A673 (cell line): ENCODE measurements around the gene CBLN3. TPM values are rescaled to one million over a fixed set of nuclear protein-coding genes. Genes with fewer than 3 reads are reported as not detected.

ENCODE experiments used
- BruUV-seq: library from RNA; stranded (reverse); fragments of 400-500 nt; replicated peaks from 2 replicates; lab custom pipeline; 2021; lab: Mats Ljungman, UMichigan
- CTCF ChIA-PET: fragments of 300-600 bp; sonication (Branson Sonifier 250); formaldehyde crosslinking; loops from one replicate; lab custom pipeline; 2022; ENCODE audit warnings: antibody characterized with exemption; lab: Charles Lee
- POLR2A ChIA-PET: fragments of 300-600 bp; sonication (Branson Sonifier 250); formaldehyde crosslinking; loops from one replicate; lab custom pipeline; 2022; ENCODE audit warnings: antibody characterized with exemption; ENCODE audit not compliant: low non-redundant PET; lab: Charles Lee
- DNase-seq: peaks from one replicate; pipeline ENCODE4 v3.0.0-alpha.2; 2015; ENCODE audit warnings: low spot score
- H3K27ac ChIP-seq: fragments of 200-600 bp; sonication (generic); 2 replicates; pipeline ENCODE4 v1.5.1; 2016; ENCODE audit warnings: mixed run types, low read depth, mild to moderate bottlenecking, mixed read lengths, antibody characterized with exemption, low read length; ENCODE audit not compliant: poor library complexity, severe bottlenecking
- H3K27me3 ChIP-seq: fragments of 200-600 bp; sonication (generic); replicated peaks from 2 replicates; pipeline ENCODE4 v1.6.1; 2017; ENCODE audit warnings: mixed run types, low read depth, mild to moderate bottlenecking, mixed read lengths, antibody characterized with exemption, low read length; ENCODE audit not compliant: insufficient read depth, poor library complexity
- H3K36me3 ChIP-seq: fragments of 200-600 bp; sonication (generic); 2 replicates; pipeline ENCODE4 v1.6.1; 2016; ENCODE audit warnings: mixed run types, mild to moderate bottlenecking, mixed read lengths, antibody characterized with exemption, low read length; ENCODE audit not compliant: insufficient read depth, poor library complexity, severe bottlenecking
- H3K4me1 ChIP-seq: fragments of 200-600 bp; sonication (generic); 2 replicates; pipeline ENCODE4 v1.6.1; 2017; ENCODE audit warnings: mixed run types, mild to moderate bottlenecking, mixed read lengths, antibody characterized with exemption, low read length; ENCODE audit not compliant: insufficient read depth, poor library complexity, severe bottlenecking
- H3K4me3 ChIP-seq: fragments of 200-600 bp; sonication (generic); 2 replicates; pipeline ENCODE4 v1.5.1; 2016; ENCODE audit warnings: low read depth, mixed run types, mild to moderate bottlenecking, mixed read lengths, low read length; ENCODE audit not compliant: poor library complexity, severe bottlenecking
- H3K9me3 ChIP-seq: fragments of 200-600 bp; sonication (generic); 2 replicates; pipeline ENCODE4 v1.6.1; 2016; ENCODE audit warnings: mixed run types, low read depth, mild to moderate bottlenecking, mixed read lengths, antibody characterized with exemption, low read length; ENCODE audit not compliant: poor library complexity, severe bottlenecking
- CTCF ChIP-seq: fragments of 300-800, 200-600 bp; sonication (generic); conservative IDR thresholded peaks from 2 replicates; pipeline ENCODE4 v1.5.1; 2017; ENCODE audit warnings: low read depth, mild to moderate bottlenecking, antibody characterized with exemption, low read length, moderate library complexity, mixed read lengths
- EZH2 ChIP-seq: fragments of 200-600 bp; sonication (generic); IDR thresholded peaks from 2 replicates; pipeline ENCODE4 v1.6.1; 2017; ENCODE audit warnings: borderline replicate concordance, low read depth, mild to moderate bottlenecking, mixed read lengths, antibody characterized with exemption, low read length; ENCODE audit not compliant: poor library complexity, severe bottlenecking
- intact Hi-C: fragments of 100-400 bp; cut with micrococcal nuclease; formaldehyde crosslinking; loops from one replicate; pipeline ENCODE4 v1.10.0; 2022; ENCODE audit not compliant: unreplicated experiment
- total RNA-seq: library from RNA; stranded (reverse); gene quantifications from 2 replicates; pipeline ENCODE4 v1.2.3, GENCODE V29; 2021

The CBLN3 gene
- total RNA-seq, 1 experiment from 2014 or later, result 0.80 TPM

- Histone ChIP-seq H3K9me3 (no peaks in the 10 kb centered on the region), H3K27ac (no peak overlapping the region), H3K36me3 (no peaks in the 10 kb centered on the region), H3K4me1 (no peaks in the 10 kb centered on the region), H3K4me3 (no peak overlapping the region), H3K27me3 (no peaks in the 10 kb centered on the region)
- no peak for TF ChIP-seq EZH2
- no peak for DNase-seq
- ChIA-PET CTCF (no interaction called here), POLR2A (no interaction called here)
- intact Hi-C loops, result no loop called here
- BruUV-seq, result no TSS peak
Observed at GRCh38 chr14:24378981-24379906, 50.2 kb downstream of the CBLN3 start.

- no peak for DNase-seq
- TF ChIP-seq EZH2, result no peak
- no peak for TF ChIP-seq CTCF
- H3K27me3 ChIP-seq, result no peaks in the 10 kb centered on the region
- H3K27ac ChIP-seq, result no peak overlapping the region
- no TSS peak for BruUV-seq
- POLR2A ChIA-PET, result no interaction called here
- H3K9me3 ChIP-seq, result no peaks in the 10 kb centered on the region
- peaks cover 1% of the 10 kb centered on the region for H3K36me3 ChIP-seq
- intact Hi-C loops, result no loop called here
- no peak overlapping the region for H3K4me3 ChIP-seq
- CTCF ChIA-PET, result no interaction called here
- H3K4me1 ChIP-seq, result no peaks in the 10 kb centered on the region
Observed at GRCh38 chr14:24378327-24378726, 51.1 kb downstream of the CBLN3 start.

- H3K27me3 ChIP-seq, result no peaks in the 10 kb centered on the region
- peaks cover 8% of the 10 kb centered on the region for H3K36me3 ChIP-seq
- DNase-seq, result no peak
- H3K27ac ChIP-seq, result no peak overlapping the region
- BruUV-seq, result no TSS peak
- intact Hi-C loops, result no loop called here
- ChIA-PET CTCF (no interaction called here), POLR2A (no interaction called here)
- no peaks in the 10 kb centered on the region for H3K4me1 ChIP-seq
- no peaks in the 10 kb centered on the region for H3K9me3 ChIP-seq
- H3K4me3 ChIP-seq, result no peak overlapping the region
- TF ChIP-seq EZH2, result no peak
- no peak for TF ChIP-seq CTCF
Observed at GRCh38 chr14:24377657-24378056, 51.8 kb downstream of the CBLN3 start.
